Stimulated activated CD4-positive, alpha-beta T cell treated with anti-CD3 and anti-CD28 coated beads, Interleukin-4, amount 100 ng/mL, for 1 hour (primary cell): Measurements from ENCODE around the gene PSMC3.
A peak's percentile ranks its signal among the peaks of the same experiment; 100 is the strongest.

Experiments
- DNase-seq: peaks from one replicate; pipeline ENCODE4 v3.0.0-alpha.2; 2020

Gene PSMC3

DNA sequence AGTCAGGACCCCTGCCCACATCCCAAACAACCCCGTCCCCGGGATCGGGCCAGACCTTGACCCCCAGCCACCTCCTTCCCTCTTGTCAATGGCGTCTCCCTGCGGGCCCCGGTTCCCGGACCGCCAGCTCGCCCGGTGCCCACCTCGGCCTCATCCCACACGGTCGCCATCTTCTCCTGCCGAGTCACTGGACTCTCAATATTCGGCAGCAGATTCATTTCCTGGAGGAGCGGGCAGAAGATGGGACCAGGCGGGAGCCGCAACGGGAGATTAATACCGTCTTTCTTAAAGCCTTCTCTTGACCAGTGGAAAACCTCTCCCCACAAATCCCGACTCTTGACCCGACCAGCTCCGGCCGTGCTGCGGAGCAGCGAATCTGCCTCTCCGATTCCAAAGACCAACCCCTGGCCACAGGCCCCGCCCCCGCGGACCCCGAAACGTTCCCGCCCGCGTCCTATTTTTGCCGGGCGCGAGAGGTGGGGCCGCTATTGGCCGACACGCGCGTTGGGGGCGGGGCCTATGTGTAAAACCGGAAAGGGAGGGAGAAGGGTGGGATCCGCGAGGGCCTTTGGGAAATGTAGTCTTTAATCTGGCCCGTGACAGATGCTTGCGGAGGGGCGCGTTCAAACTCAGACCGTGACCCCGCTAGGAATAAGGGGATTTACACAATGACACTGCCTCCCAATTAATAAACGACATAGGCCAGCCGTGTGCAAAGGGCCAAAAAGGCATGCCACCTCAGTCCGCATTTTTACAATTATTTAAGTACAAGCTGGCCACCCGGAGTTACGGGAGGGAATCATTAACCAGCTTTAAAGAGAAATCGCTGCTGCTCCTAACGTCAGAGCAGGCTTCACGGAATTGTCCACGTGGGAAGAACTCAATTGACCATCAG, at the start of gene PSMC3:
TSS of gene PSMC3 (minus strand) at position 378 of the 895 bp plus-strand sequence. CDS start at position 218, 160 bp downstream.
- peak; percentile 99 for DNase-seq

- no peak for DNase-seq
These were observed 44.4 kb upstream of the PSMC3 start for GRCh38 chr11:47470671-47471070.

- DNase-seq, result no peak
These were observed 43.3 kb upstream of the PSMC3 start for GRCh38 chr11:47469361-47470179.

GRCh38 chr11:47468598-47469214, 42.5 kb upstream of the PSMC3 start:
- no peak for DNase-seq

DNA sequence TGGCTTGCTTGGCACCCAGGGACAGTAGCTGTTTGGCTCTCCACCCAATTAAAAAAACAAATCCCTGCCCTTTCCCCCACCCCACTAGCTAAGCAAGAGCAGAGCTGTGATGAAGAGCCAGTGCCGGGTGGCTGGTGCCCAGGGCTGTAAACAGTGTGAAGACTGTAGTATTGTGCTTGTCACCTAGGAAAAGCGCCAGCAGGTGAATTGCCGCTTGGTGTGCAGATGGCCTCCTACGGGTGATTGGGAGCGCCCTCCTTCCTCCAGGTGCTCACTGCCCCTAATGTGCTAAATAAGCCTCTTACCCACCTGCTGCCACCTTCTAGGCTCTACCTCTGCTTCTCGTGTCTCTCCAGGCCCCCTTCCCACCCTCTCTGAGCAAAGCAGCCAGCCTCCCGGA, 41.1 kb upstream of the PSMC3 start:
- no peak for DNase-seq

GRCh38 chr11:47466701-47467250, 40.5 kb upstream of the PSMC3 start:
- DNase-seq, result no peak

GRCh38 chr11:47466201-47466600, 40.0 kb upstream of the PSMC3 start:
- DNase-seq, result no peak

DNA sequence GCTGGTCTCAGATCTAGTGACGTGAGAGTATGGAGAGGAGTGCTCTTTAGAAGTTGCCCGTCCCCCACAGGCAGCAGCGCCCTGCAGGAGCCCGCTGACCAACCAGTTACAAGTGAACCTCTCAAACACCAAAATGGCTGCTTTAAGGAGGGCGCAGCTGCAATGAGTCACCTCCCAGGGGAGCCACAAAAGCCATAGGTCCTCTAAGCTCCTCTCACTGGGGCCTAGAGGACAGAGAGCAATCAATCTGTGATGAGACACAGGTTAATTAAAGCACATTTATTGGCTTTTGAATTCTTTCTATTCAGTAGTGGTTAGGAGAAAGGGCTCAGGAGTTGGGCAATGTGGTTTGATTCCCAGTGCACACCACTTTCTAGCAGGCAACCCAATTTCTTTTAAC, 38.2 kb upstream of the PSMC3 start:
- DNase-seq, result no peak

GRCh38 chr11:47461876-47462275, 35.6 kb upstream of the PSMC3 start:
- DNase-seq, result no peak

- no peak for DNase-seq
These were observed 34.5 kb upstream of the PSMC3 start for GRCh38 chr11:47460571-47461235.

- peak; percentile 56 for DNase-seq
These were observed 28.0 kb upstream of the PSMC3 start for GRCh38 chr11:47454258-47454671.

GRCh38 chr11:47453365-47453764, 27.1 kb upstream of the PSMC3 start:
- DNase-seq, result no peak

DNA sequence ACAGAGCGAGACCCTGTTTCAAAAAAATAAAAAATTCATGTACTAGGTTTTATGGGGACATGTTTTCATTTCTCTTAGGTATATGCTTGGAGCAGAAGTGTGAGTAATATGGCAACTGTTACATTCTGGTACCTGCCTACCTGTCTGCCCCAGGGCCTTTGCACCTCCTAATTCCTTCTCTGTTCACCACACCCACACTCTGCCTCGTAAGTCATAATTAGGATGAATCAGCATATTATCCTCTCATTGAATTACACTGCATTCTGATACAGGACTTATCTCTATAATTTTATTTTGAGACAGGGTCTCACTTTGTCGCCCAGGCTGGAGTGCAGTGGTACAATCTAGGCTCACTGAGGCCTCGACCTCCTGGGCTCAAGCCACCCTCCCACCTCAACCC, 25.8 kb upstream of the PSMC3 start:
- no peak for DNase-seq

DNA sequence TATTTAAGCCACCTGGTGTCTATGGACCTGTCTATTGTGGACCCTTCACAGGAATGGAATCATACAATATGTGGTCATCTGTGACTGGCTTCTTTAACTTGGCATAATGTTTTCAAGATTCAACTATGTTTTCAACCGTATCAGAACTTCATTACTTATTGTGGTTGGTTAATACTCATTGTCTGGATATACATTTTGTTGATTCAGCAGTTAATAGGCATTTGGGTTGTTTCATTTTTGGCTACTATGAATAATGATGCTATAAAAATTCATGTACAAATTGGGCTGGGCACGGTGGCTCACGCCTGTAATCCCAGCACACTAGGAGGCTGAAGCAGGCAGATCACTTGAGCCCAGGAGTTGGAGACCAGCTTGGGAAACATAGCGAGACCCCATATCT, 25.2 kb upstream of the PSMC3 start:
- DNase-seq, result no peak

DNA sequence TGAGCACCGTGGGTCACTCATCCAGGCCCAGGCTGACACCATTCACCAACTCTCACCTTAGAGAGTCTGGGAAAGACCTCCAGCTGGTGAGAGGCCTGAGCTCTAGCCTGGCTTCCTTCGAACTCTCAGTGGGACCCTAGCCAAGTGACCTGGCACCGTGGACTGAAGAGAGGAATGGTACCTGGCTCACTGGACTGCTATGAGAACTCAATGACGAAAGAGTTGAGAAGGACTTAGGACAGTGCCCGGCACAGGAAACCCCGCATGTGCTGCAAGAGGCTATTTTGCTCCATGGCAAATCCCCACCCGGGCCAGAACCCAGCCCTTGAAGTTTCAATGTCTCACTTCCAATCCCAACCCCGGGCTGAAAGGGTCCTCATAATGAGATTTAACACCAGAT, 23.3 kb upstream of the PSMC3 start:
- no peak for DNase-seq

DNA sequence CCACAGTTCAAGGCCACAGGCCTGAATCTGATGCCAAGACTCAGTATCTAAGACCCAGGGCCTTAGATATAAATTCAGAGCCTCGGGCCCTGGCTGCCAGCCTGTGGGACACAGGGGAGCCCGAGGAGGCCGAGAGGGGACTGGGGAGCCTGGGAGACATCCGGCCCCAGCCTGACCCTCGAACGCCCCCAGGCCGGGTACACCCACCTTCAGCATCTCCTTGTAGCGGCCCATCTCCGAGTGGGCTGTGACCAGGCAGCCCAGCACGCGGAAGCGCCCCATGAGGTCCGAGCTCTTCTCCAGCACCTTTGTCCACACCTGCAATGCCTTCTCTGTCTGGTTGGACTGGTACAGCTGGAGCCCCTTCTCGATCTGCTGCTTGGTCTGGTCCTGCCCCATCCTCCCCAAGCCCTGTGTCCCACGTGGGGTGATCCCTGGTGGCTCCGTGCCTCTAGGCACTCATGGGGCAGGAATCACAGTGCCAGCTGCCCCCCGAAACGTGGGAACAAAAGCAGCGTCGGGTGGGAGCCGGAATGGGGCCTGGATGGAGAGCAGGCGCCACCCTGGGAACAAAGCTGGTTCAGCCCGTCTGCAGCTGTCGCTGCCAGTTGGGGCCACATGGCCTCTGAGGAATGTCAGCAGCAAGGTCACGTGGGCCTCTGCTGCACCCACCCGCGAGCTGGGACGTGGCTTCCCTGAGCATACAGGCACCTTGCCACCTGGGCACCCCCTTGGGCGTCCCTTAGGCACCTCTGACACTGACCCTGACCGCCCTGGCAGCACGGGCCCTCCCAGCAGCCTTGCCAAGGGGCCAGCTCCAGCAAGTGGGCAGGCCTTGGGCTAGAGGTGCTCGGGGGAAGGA, 22.6 kb upstream of the PSMC3 start, which contains the start of gene RAPSN:
TSS of gene RAPSN (minus strand) at position 571 of the 862 bp plus-strand sequence. CDS start at position 399, 172 bp downstream.
- no peak for DNase-seq

DNA sequence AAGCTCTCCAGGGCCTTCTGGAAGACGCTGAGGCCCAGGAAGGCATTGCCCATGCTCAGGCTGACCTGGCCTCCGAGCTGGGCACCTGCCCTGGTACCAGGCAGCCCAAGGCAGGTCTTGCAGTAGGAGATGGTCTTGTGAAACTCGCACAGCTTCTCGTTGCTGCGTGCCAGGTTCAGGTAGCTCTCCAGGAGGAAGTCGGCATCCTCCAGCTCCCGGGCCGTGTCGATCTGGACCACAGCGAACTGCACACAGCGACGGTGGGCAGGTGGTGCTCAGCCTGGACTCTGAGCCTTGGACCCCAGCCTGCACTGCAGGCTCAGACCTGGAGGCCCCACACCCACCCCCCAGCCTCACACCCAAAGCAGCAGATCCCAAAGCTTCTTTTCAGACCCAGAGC, 21.7 kb upstream of the PSMC3 start:
- DNase-seq, result no peak

GRCh38 chr11:47446833-47447232, 20.6 kb upstream of the PSMC3 start:
- DNase-seq, result no peak

DNA sequence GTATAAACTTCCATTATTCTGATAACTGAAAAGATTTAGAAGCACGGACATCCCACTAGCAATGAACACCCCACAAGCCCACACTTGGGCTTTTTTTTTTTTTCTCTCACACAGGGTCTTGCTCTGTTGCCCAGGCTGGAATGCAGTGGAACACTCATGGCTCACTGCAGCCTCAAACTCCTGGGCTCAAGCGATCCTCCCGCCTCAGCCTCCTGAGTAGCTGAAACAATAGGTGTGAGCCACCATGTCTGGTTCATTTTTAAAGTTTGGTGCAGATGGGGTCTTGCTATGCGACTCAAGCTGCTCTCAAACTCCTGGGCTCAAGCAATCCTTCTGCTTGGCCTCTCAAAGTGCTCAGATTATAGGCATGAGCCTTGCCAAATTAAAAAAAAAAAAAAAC, 19.6 kb upstream of the PSMC3 start:
- no peak for DNase-seq

DNA sequence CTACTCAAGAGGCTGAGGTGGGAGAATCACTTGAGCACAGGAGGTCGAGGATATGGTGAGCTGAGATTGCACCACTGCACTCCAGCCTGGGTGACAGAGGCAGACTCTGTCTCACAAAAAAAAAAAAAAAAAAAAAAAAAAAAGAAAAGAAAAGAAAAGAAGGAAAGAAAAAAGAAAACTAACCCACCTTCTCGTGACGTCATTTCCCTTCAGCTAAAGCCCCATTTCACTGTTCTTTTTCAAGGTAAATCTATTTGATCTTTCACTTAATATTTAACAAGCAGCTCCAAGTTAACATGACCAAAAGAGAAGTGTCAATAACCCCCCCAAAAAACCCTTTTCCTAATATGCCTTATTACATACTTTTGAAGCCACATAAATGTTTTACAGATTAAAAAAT, 17.6 kb upstream of the PSMC3 start:
- no peak for DNase-seq

DNA sequence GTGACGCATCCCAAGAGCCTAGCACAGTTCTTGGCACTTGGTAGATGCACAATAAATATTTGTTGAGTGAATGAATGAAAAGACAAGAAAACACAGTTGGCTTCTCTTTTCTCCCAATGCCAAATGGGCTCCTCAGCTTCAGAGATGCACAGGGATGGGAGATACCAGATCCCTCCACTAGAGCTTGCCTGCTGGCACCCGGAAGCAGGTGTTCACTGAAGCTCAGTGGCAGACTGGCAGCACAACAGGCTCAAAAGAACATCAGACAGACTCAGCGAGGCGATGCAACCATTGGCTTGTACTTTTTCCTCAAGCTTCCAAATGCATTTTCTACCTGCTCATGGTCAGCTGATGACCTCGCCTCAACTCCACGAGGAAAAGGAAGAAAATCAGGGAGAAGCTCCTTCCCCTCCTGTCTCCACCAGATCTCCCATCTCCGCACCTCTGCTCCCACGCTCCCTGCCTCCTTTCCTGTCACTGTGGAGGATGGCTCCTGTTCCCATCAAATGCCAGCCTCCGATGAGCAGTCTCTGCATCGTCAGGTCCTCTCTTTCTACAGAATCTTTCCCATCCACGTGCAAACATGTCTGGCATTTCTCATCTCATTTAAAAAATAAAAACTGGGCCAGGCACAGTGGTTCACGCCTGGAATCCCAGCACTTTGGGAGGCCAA, 16.9 kb upstream of the PSMC3 start:
- DNase-seq, result no peak
